ENCODE data around the gene ACADL.
A peak's percentile ranks its signal among the peaks of the same experiment; 100 is the strongest.

The ACADL gene

GRCh38 chr2:210224941-210225672, at the start of gene ACADL:
Gene ACADL, minus strand, starts transcription at chr2:210225447. Its CDS starts 184 bp downstream, at chr2:210225263.
- DNase-seq = peak in 18 of 56 donors; percentile 1 to 44 (median 17)

- DNase-seq = no peak
Measured at GRCh38 chr2:210271300-210271699, 46.1 kb upstream of the ACADL start.

- DNase-seq = no peak
Measured at GRCh38 chr2:210269148-210269547, 43.9 kb upstream of the ACADL start.

GRCh38 chr2:210268281-210268680, 43.0 kb upstream of the ACADL start:
- DNase-seq = no peak

GRCh38 chr2:210267698-210268097, 42.5 kb upstream of the ACADL start:
- no peak for DNase-seq

GRCh38 chr2:210264282-210264681, 39.0 kb upstream of the ACADL start:
- DNase-seq = no peak

- no peak for DNase-seq
Measured at GRCh38 chr2:210263841-210264240, 38.6 kb upstream of the ACADL start.

GRCh38 chr2:210262036-210262435, 36.8 kb upstream of the ACADL start:
- no peak for DNase-seq

GRCh38 chr2:210259687-210260086, 34.4 kb upstream of the ACADL start:
- no peak for DNase-seq

GRCh38 chr2:210252699-210253606, 27.7 kb upstream of the ACADL start:
- no peak for DNase-seq

- DNase-seq = no peak
Measured at GRCh38 chr2:210250622-210251021, 25.4 kb upstream of the ACADL start.

- DNase-seq = no peak
Measured at GRCh38 chr2:210233487-210233886, 8.2 kb upstream of the ACADL start.

- DNase-seq = no peak
Measured at GRCh38 chr2:210230984-210231383, 5.7 kb upstream of the ACADL start.

- DNase-seq = no peak
Measured at GRCh38 chr2:210230518-210230917, 5.3 kb upstream of the ACADL start.

- DNase-seq = no peak
Measured at GRCh38 chr2:210228586-210228985, 3.3 kb upstream of the ACADL start.

GRCh38 chr2:210227290-210228088, 2.2 kb upstream of the ACADL start:
- DNase-seq = no peak

GRCh38 chr2:210226223-210226622, 976 bp upstream of the ACADL start:
- DNase-seq = no peak

GRCh38 chr2:210224591-210224940, 681 bp downstream of the ACADL start:
- peak in 3 of 56 donors; percentile 9 to 28 (median 16) for DNase-seq

- DNase-seq = no peak
Measured at GRCh38 chr2:210215120-210215519, 10.1 kb downstream of the ACADL start.

GRCh38 chr2:210210185-210210584, 15.1 kb downstream of the ACADL start:
- no peak for DNase-seq

GRCh38 chr2:210207929-210208328, 17.3 kb downstream of the ACADL start:
- DNase-seq = no peak

GRCh38 chr2:210203558-210203957, 21.7 kb downstream of the ACADL start:
- no peak for DNase-seq

Data from amygdala (tissue), 56 donors.